Endometrium (tissue), 2 donors: Measurements from ENCODE around the gene TMEM11.

Experiments
- FAIRE-seq: peaks from 2 replicates; lab custom pipeline; 2012; peaks lifted over from hg19 to GRCh38; lab: Jason Lieb, UNC
- donor health status: control.
- donor health status: control.

The TMEM11 gene

GRCh38 chr17:21214015-21214776 lies at the start of gene TMEM11:
Gene TMEM11, minus strand, starts transcription at chr17:21214161. Its CDS starts 9 bp downstream, at chr17:21214152.
- FAIRE-seq: no peak

GRCh38 chr17:21263376-21263775 lies 49.4 kb upstream of the TMEM11 start:
- no peak for FAIRE-seq

GRCh38 chr17:21262259-21262993 lies 48.5 kb upstream of the TMEM11 start:
- no peak for FAIRE-seq

- no peak for FAIRE-seq
These were observed 44.6 kb upstream of the TMEM11 start for GRCh38 chr17:21258593-21258992.

- no peak for FAIRE-seq
These were observed 39.9 kb upstream of the TMEM11 start for GRCh38 chr17:21253646-21254441.

GRCh38 chr17:21252796-21253645 lies 39.1 kb upstream of the TMEM11 start, which contains the start of gene NATD1:
Gene NATD1, minus strand, starts transcription at chr17:21253410. Its CDS starts 146 bp downstream, at chr17:21253264.
- no peak for FAIRE-seq

GRCh38 chr17:21252289-21252795 lies 38.4 kb upstream of the TMEM11 start:
- FAIRE-seq: no peak

GRCh38 chr17:21251337-21252010 lies 37.5 kb upstream of the TMEM11 start:
- no peak for FAIRE-seq

- FAIRE-seq: no peak
These were observed 36.9 kb upstream of the TMEM11 start for GRCh38 chr17:21250854-21251253.

- FAIRE-seq: no peak
These were observed 36.2 kb upstream of the TMEM11 start for GRCh38 chr17:21249920-21250703.

GRCh38 chr17:21249086-21249795 lies 35.3 kb upstream of the TMEM11 start:
- FAIRE-seq: no peak

- no peak for FAIRE-seq
These were observed 34.5 kb upstream of the TMEM11 start for GRCh38 chr17:21248500-21248899.

- FAIRE-seq: no peak
These were observed 33.7 kb upstream of the TMEM11 start for GRCh38 chr17:21247552-21248258.

GRCh38 chr17:21246698-21247097 lies 32.7 kb upstream of the TMEM11 start:
- no peak for FAIRE-seq

GRCh38 chr17:21245639-21246084 lies 31.7 kb upstream of the TMEM11 start:
- no peak for FAIRE-seq

- FAIRE-seq: no peak
These were observed 29.7 kb upstream of the TMEM11 start for GRCh38 chr17:21243516-21244303.

- no peak for FAIRE-seq
These were observed 29.0 kb upstream of the TMEM11 start for GRCh38 chr17:21242780-21243515.
